Neural progenitor cell (in vitro differentiated cells): ENCODE results near the gene PITPNC1.

Experiments
- EZH2 ChIP-seq: fragments of 200-600 bp; sonication (generic); IDR thresholded peaks from 2 replicates; pipeline ENCODE4 v1.6.1; 2017; ENCODE audit warnings: antibody characterized with exemption, mild to moderate bottlenecking, moderate library complexity
- TF ChIP-seq, protein P1 (sequence below): fragments of 200-600 bp; sonication (generic); IDR thresholded peaks from 2 replicates; pipeline ENCODE4 v1.5.1; 2017; ENCODE audit warnings: antibody characterized with exemption, mild to moderate bottlenecking

GRCh38 chr17:67523101-67523500 is 146.0 kb downstream of the PITPNC1 start:
- TF ChIP-seq, protein P1, sequence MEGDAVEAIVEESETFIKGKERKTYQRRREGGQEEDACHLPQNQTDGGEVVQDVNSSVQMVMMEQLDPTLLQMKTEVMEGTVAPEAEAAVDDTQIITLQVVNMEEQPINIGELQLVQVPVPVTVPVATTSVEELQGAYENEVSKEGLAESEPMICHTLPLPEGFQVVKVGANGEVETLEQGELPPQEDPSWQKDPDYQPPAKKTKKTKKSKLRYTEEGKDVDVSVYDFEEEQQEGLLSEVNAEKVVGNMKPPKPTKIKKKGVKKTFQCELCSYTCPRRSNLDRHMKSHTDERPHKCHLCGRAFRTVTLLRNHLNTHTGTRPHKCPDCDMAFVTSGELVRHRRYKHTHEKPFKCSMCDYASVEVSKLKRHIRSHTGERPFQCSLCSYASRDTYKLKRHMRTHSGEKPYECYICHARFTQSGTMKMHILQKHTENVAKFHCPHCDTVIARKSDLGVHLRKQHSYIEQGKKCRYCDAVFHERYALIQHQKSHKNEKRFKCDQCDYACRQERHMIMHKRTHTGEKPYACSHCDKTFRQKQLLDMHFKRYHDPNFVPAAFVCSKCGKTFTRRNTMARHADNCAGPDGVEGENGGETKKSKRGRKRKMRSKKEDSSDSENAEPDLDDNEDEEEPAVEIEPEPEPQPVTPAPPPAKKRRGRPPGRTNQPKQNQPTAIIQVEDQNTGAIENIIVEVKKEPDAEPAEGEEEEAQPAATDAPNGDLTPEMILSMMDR: no peak
- no peak for TF ChIP-seq EZH2
